Tibial nerve (tissue), 4 donors: ENCODE results near the gene ALKBH3. TPM values are rescaled to one million over a fixed set of nuclear protein-coding genes. Genes with fewer than 3 reads are reported as not detected.

ENCODE experiments used
- DNase-seq, 2 donors: peaks; one replicate each; pipeline ENCODE4 v3.0.0-alpha.2; 2019; ENCODE audit warnings: low spot score in 2 of 2
- H3K27ac ChIP-seq, 4 donors: fragments of 200-600 bp; sonication (generic) in 3 of 4; one replicate each; pipeline ENCODE4 v1.5.1; 2017 to 2019; ENCODE audit warnings: mild to moderate bottlenecking in 1 of 4
- H3K27me3 ChIP-seq, 2 donors: fragments of 200-600 bp; sonication (generic) in 1 of 2; one replicate each; pipeline versions ENCODE4 v1.5.1 to v1.6.0; 2017 to 2019
- H3K36me3 ChIP-seq, 3 donors: fragments of 200-600 bp; sonication (generic); one replicate each; pipeline ENCODE4 v1.5.1; 2018 to 2019
- H3K4me1 ChIP-seq, 4 donors: fragments of 200-600 bp; sonication (generic) in 3 of 4; one replicate each; pipeline ENCODE4 v1.5.1; 2017 to 2019
- H3K4me3 ChIP-seq, 4 donors: fragments of 200-600 bp; sonication (generic) in 3 of 4; one replicate each; pipeline ENCODE4 v1.5.1; 2017 to 2019; ENCODE audit warnings: mild to moderate bottlenecking in 1 of 4, moderate library complexity in 1 of 4
- H3K9me3 ChIP-seq, 4 donors: fragments of 200-600 bp; sonication (generic) in 3 of 4; one replicate each; pipeline ENCODE4 v1.5.1; 2017 to 2019
- CTCF ChIP-seq, 5 experiments: fragments of 200-600 bp in 3 of 5; fragments of 450-650 bp in 2 of 5; sonication (generic) in 3 of 5; IDR thresholded peaks; one replicate each; pipeline ENCODE4 v1.5.1; 2016 to 2019; ENCODE audit warnings: antibody characterized with exemption in 5 of 5, mild to moderate bottlenecking in 3 of 5, moderate library complexity in 2 of 5
- EP300 ChIP-seq, 2 donors: sonication (generic); formaldehyde crosslinking; IDR thresholded peaks; one replicate each; pipeline ENCODE4 v1.6.1; 2017; ENCODE audit warnings: antibody characterized with exemption in 2 of 2, mild to moderate bottlenecking in 1 of 2
- POLR2A ChIP-seq, 2 donors: fragments of 450-650 bp; IDR thresholded peaks; one replicate each; pipeline ENCODE4 v1.6.1; 2017; ENCODE audit warnings: antibody characterized with exemption in 2 of 2, mild to moderate bottlenecking in 2 of 2, moderate library complexity in 2 of 2
- WGBS, 2 donors: methylation state at CpG; one replicate each; pipeline ENCODE4 v1.1.5; 2018; 5-methylcytosine and 5-hydroxymethylcytosine counted together
- total RNA-seq, 4 donors: library from RNA; depleted of rRNA; stranded (reverse); fragments of >200 nt; gene quantifications; one replicate each; pipeline ENCODE4 v1.1.0, GENCODE V29; 2016

ALKBH3 gene
- total RNA-seq, 4 donors from 2014 or later = 30.4 to 45.0 (median 38.0) TPM

GRCh38 chr11:43948341-43949225 lies 68.0 kb downstream of the ALKBH3 start:
- no peak overlapping the region for H3K4me3 ChIP-seq
- no peaks in the 10 kb centered on the region for H3K9me3 ChIP-seq
- TF ChIP-seq CTCF (IDR thresholded peaks at IDR 0.05) (no peak), EP300 (IDR thresholded peaks at IDR 0.05) (no peak), POLR2A (IDR thresholded peaks at IDR 0.05) (no peak)
- no peak for DNase-seq
- peaks cover 0 to 12% of the 10 kb centered on the region in 2 donors for H3K27me3 ChIP-seq
- no peaks in the 10 kb centered on the region for H3K36me3 ChIP-seq
- WGBS, 2 donors = 88% methylated on average over 2 of the region's 2 CpGs
- H3K4me1 ChIP-seq = peaks cover 0 to 22% (median 5%) of the 10 kb centered on the region in 4 donors
- H3K27ac ChIP-seq = no peak overlapping the region

GRCh38 chr11:43950311-43950855 lies 69.8 kb downstream of the ALKBH3 start:
- 51 to 62% methylated on average over 5 of the region's 5 CpGs for WGBS, 2 donors
- peaks cover 0 to 4% (median 0%) of the 10 kb centered on the region in 4 donors for H3K4me1 ChIP-seq
- H3K9me3 ChIP-seq = no peaks in the 10 kb centered on the region
- no peak overlapping the region for H3K27ac ChIP-seq
- no peaks in the 10 kb centered on the region for H3K27me3 ChIP-seq
- DNase-seq = no peak
- TF ChIP-seq POLR2A (IDR thresholded peaks at IDR 0.05) = no peak
- TF ChIP-seq EP300 (IDR thresholded peaks at IDR 0.05) = no peak
- no peak for TF ChIP-seq CTCF (IDR thresholded peaks at IDR 0.05)
- H3K36me3 ChIP-seq = no peaks in the 10 kb centered on the region
- H3K4me3 ChIP-seq = no peak overlapping the region

DNA sequence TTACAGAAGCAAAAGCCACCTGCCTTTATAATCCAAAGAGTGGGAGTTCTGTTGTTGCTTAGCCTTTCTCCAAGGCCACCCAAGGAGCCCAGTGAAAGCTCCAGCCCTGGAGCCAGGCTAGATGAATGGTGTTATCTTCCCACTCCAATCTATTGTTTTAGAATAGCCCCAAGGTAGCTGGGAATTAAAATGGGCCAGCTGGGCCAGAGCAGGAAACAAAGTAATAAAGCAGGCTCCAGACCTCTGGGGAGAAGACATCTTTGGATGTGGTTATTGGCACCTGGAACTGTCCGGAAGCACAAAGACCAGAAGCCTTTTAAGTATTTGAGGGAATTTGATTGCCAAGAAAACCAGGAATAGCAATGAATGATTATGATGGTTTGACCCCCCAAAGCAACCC lies 70.6 kb downstream of the ALKBH3 start:
- Histone ChIP-seq H3K27ac (no peak overlapping the region), H3K4me1 (peaks cover 0 to 3% (median 0%) of the 10 kb centered on the region in 4 donors), H3K4me3 (no peak overlapping the region), H3K9me3 (no peaks in the 10 kb centered on the region), H3K36me3 (no peaks in the 10 kb centered on the region), H3K27me3 (no peaks in the 10 kb centered on the region)
- 54 to 60% methylated on average over 1 of the region's 1 CpG for WGBS, 2 donors
- TF ChIP-seq CTCF (IDR thresholded peaks at IDR 0.05) (no peak), EP300 (IDR thresholded peaks at IDR 0.05) (no peak), POLR2A (IDR thresholded peaks at IDR 0.05) (no peak)
- DNase-seq = no peak

GRCh38 chr11:43952020-43952400 lies 71.4 kb downstream of the ALKBH3 start:
- no peak for DNase-seq
- Histone ChIP-seq H3K4me3 (no peak overlapping the region), H3K27ac (no peak overlapping the region), H3K27me3 (no peaks in the 10 kb centered on the region), H3K36me3 (no peaks in the 10 kb centered on the region), H3K4me1 (peaks cover 0 to 3% (median 0%) of the 10 kb centered on the region in 4 donors), H3K9me3 (no peaks in the 10 kb centered on the region)
- TF ChIP-seq POLR2A (IDR thresholded peaks at IDR 0.05) = no peak
- TF ChIP-seq EP300 (IDR thresholded peaks at IDR 0.05) = no peak
- TF ChIP-seq CTCF (IDR thresholded peaks at IDR 0.05) = no peak
- 91 to 93% methylated on average over 6 of the region's 6 CpGs for WGBS, 2 donors
